Keratinocyte (primary cell): ENCODE results near the gene PLCB3.

ENCODE experiments used
- EZH2 ChIP-seq: IDR thresholded peaks from one replicate; pipeline ENCODE4 v1.6.1; 2012; ENCODE audit warnings: inconsistent platforms, mild to moderate bottlenecking, low read length, moderate library complexity
- TF ChIP-seq, protein P1 (sequence below), 3 experiments: IDR thresholded peaks in 1 of 3; conservative IDR thresholded peaks in 1 of 3; optimal IDR thresholded peaks in 1 of 3; 2 replicates in 2 of 3; 3 replicates in 1 of 3; pipeline versions ENCODE3 to v1.5.1; 2011; ENCODE audit warnings: low read length in 3 of 3, mild to moderate bottlenecking in 3 of 3, moderate library complexity in 2 of 3, control low read depth in 1 of 3, inconsistent platforms in 1 of 3; ENCODE audit not compliant: insufficient read depth in 2 of 3; ENCODE audit errors: extremely low read depth in 1 of 3

DNA sequence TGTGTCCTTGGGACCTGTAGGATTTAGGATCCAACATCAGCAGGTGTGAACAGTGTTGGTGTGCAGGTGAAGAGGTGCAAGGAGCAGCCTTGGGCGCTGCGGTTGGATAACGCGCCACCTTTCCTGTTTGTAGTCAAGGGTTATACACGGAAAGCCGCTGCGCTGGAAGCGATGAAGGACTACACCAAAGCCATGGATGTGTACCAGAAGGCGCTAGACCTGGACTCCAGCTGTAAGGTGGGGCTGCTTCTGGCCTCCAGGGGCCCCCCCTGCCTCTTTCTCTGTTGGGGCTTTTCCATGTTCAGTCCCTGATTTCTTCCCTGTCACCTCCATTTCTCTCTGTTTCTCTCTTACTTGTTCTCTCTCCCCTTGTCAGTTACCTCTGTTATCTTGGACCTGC lies 48.3 kb upstream of the PLCB3 start:
- TF ChIP-seq, protein P1, sequence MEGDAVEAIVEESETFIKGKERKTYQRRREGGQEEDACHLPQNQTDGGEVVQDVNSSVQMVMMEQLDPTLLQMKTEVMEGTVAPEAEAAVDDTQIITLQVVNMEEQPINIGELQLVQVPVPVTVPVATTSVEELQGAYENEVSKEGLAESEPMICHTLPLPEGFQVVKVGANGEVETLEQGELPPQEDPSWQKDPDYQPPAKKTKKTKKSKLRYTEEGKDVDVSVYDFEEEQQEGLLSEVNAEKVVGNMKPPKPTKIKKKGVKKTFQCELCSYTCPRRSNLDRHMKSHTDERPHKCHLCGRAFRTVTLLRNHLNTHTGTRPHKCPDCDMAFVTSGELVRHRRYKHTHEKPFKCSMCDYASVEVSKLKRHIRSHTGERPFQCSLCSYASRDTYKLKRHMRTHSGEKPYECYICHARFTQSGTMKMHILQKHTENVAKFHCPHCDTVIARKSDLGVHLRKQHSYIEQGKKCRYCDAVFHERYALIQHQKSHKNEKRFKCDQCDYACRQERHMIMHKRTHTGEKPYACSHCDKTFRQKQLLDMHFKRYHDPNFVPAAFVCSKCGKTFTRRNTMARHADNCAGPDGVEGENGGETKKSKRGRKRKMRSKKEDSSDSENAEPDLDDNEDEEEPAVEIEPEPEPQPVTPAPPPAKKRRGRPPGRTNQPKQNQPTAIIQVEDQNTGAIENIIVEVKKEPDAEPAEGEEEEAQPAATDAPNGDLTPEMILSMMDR (optimal IDR thresholded peaks at IDR 0.05 in 1 of 3, IDR thresholded peaks at IDR 0.05 in 1 of 3, conservative IDR thresholded peaks at IDR 0.05 in 1 of 3; ENCODE audit: extremely low read depth in 1 of 3, insufficient read depth in 2 of 3, low read length in 3 of 3): no peak
- no peak for TF ChIP-seq EZH2
